Measurements from ENCODE around the gene IGSF6. TPM values are rescaled to one million over a fixed set of nuclear protein-coding genes. Genes with fewer than 3 reads are reported as not detected.

The IGSF6 gene
- total RNA-seq, 1 donor from 2014 or later: 88.4 TPM

DNA sequence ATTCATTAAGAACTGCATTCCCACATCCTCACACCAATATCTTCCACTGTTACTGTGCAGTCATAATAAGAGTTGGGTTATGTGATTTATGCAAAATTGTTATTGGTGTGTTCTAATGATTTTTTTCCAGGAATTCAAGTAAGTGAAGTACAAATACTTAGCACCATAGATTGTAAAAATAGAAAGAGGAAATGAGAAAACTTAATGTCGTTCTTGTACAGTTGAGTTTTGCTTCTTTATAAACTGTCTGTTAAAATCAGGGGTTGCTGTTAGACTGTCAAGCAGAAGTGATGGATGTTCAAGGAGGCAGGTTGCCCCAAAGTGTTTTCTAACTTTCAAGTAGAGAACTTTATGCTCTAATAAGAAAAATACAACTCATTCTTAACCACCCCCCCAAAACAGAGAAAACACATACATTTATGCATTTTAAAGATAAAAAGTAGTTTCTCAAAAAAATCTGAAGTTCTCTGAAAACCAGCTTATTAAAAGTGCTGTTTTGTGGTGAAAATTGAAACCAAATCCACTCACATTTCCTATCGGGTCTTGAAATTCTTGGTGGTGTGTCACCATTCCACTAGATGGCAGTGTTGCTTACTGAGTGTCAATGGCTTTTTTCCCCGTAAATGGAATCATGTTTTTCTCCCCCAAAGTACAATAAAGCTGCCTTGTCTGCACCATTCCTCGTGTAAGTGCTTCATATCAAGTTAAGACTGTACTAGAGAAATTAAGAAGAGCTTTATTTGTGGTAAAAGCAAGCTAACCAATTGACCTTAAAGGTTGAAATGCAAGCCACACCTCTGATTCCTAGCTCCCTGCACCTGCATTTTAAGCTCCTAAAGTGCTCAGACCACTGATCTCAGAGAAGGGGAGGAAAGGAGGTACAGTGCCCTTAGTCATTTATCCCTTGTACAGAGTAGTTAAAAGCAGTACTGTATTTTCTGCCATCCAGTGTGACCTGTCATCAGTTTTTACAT lies 4.7 kb upstream of the IGSF6 start:
- Histone ChIP-seq H3K4me3 (no peak overlapping the region), H3K27me3 (no peaks in the 10 kb centered on the region), H3K36me3 (peaks cover 12% of the 10 kb centered on the region), H3K27ac (no peak overlapping the region), H3K4me1 (peaks cover 16% of the 10 kb centered on the region), H3K9me3 (no peaks in the 10 kb centered on the region)
- TF ChIP-seq, protein P1, sequence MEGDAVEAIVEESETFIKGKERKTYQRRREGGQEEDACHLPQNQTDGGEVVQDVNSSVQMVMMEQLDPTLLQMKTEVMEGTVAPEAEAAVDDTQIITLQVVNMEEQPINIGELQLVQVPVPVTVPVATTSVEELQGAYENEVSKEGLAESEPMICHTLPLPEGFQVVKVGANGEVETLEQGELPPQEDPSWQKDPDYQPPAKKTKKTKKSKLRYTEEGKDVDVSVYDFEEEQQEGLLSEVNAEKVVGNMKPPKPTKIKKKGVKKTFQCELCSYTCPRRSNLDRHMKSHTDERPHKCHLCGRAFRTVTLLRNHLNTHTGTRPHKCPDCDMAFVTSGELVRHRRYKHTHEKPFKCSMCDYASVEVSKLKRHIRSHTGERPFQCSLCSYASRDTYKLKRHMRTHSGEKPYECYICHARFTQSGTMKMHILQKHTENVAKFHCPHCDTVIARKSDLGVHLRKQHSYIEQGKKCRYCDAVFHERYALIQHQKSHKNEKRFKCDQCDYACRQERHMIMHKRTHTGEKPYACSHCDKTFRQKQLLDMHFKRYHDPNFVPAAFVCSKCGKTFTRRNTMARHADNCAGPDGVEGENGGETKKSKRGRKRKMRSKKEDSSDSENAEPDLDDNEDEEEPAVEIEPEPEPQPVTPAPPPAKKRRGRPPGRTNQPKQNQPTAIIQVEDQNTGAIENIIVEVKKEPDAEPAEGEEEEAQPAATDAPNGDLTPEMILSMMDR (IDR thresholded peaks at IDR 0.05): peak; percentile 89
- no peak for DNase-seq
- peak; percentile 70 for ATAC-seq
- intact Hi-C loops (cut with DNase I): no loop called here

DNA sequence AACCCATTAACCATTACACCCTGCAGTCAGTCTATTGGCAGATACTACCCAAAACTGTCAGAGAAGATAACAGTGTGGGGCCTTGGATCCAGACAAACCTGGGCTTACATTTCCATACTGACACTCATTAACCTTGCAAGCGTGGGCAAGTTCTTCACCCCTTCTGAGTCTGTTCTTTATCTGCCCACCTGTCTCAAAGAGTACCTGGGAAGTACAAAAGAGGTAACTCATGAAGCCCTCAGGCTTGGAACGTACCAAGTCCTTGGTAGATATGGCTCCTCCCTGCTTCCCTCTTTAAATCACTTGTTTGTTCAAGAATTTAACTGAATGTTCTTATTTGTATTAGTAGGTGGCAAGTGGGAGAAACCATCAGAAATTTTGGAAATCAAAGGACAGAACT lies 2.5 kb upstream of the IGSF6 start:
- TF ChIP-seq, protein P1 (IDR thresholded peaks at IDR 0.05): no peak
- intact Hi-C loops (cut with DNase I): no loop called here
- H3K27me3 ChIP-seq: no peaks in the 10 kb centered on the region
- peaks cover 19% of the 10 kb centered on the region for H3K4me1 ChIP-seq
- H3K9me3 ChIP-seq: no peaks in the 10 kb centered on the region
- no peak for DNase-seq
- H3K36me3 ChIP-seq: peaks cover 12% of the 10 kb centered on the region
- no peak overlapping the region for H3K4me3 ChIP-seq
- no peak overlapping the region for H3K27ac ChIP-seq
- ATAC-seq: no peak

DNA sequence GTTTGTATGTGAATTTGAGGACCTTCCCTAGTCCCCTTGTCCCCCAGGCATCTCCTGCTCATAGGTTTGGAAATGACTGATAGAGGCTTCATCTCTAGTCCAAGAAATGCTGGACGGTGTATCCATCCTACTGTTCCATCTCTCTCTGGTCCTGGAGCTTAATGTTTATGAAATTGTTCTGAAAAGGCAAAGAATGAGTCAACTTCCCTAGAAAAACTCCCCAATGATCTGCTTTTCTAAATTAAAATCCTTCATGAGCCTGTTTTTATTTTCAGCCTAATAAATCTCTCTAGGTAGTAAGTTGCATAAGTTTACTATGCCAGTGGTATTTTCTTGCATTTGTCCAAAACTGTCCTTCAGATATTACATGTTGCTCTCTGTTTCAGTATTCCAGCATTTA lies 2.1 kb upstream of the IGSF6 start:
- H3K9me3 ChIP-seq: no peaks in the 10 kb centered on the region
- ATAC-seq: no peak
- intact Hi-C loops (cut with DNase I): no loop called here
- no peaks in the 10 kb centered on the region for H3K27me3 ChIP-seq
- no peak overlapping the region for H3K4me3 ChIP-seq
- peaks cover 19% of the 10 kb centered on the region for H3K4me1 ChIP-seq
- H3K36me3 ChIP-seq: peaks cover 12% of the 10 kb centered on the region
- H3K27ac ChIP-seq: no peak overlapping the region
- no peak for DNase-seq
- TF ChIP-seq, protein P1 (IDR thresholded peaks at IDR 0.05): no peak

DNA sequence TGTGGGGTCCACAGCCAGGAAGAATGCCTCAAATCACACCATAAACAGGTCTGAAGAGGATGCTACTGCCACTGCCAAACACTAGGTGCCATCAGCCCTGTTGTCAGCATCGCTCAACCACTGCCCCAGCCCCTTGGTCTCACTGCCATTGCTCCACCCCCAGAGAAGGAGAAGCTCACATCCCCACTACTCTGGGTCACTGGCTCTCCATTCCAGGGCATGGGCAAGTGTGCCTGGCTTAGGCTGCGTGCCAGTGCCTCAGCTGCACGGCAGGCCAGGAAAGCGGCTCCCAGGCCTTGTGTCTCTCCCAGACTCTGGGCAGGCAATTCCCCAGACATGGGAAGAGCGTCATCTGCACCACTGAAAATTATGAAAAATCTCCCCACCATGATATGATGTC lies 1.2 kb upstream of the IGSF6 start:
- Histone ChIP-seq H3K4me1 (peaks cover 24% of the 10 kb centered on the region), H3K9me3 (no peaks in the 10 kb centered on the region), H3K36me3 (peaks cover 12% of the 10 kb centered on the region), H3K27ac (no peak overlapping the region), H3K4me3 (no peak overlapping the region), H3K27me3 (no peaks in the 10 kb centered on the region)
- TF ChIP-seq, protein P1 (IDR thresholded peaks at IDR 0.05): no peak
- DNase-seq (no peak), ATAC-seq (peak; percentile 60)
- intact Hi-C loops (cut with DNase I): no loop called here

DNA sequence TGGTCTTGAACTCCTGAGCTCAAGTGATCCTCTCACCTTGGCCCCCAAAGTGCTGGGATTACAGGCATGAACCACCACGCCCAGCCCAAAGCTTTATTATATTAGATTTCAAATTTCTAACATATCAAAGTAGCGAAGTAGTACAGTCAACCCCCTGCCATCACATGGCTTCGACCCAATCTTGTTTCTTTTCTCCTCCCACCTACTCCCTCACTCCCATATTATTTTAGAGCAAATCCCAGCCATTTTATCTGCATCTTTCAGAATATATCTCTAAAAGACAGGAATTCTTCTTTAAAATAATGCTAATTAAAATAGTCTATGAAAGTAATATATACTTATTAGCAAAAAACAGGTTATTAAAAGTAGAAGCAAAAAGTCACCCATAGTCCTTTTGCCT lies 893 bp downstream of the IGSF6 start:
- DNase-seq: no peak
- Histone ChIP-seq H3K4me3 (peak overlapping the region; percentile 28), H3K9me3 (no peaks in the 10 kb centered on the region), H3K36me3 (peaks cover 19% of the 10 kb centered on the region), H3K27ac (peak overlapping the region; percentile 72), H3K27me3 (no peaks in the 10 kb centered on the region), H3K4me1 (peaks cover 28% of the 10 kb centered on the region)
- no peak for ATAC-seq
- TF ChIP-seq, protein P1 (IDR thresholded peaks at IDR 0.05): no peak
- intact Hi-C loops (cut with DNase I): no loop called here
